PC-3 (cell line): ENCODE measurements around the gene ZNF432.

Experiments
- EZH2 ChIP-seq: fragments of 300-600 bp; sonication (generic); IDR thresholded peaks from one replicate; pipeline ENCODE4 v1.6.1; 2017; ENCODE audit warnings: antibody characterized with exemption, mild to moderate bottlenecking, low read length; ENCODE audit not compliant: unreplicated experiment
- TF ChIP-seq, protein P1 (sequence below): fragments of 300-600 bp; sonication (generic); conservative IDR thresholded peaks from 2 replicates; pipeline ENCODE4 v1.5.1; 2017; ENCODE audit warnings: antibody characterized with exemption, low read depth, mild to moderate bottlenecking, low read length

DNA sequence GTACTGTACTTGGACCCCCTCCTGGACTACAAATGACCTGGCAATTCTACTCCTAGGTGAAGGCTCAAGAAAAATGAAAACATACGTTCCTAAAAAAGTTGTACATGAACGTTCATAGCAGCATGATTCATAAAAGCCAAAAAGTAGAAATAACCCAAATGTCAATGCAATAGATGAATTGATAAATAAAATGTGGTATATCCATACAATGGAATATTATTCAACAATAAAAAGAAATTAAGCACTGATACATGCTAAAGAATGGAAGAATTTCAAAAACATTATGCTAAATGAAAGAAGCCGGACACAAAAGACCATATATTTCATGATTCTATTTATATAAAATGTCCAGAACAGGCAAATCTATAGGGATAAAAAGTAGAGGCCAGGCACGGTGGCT is 9.5 kb downstream of the ZNF432 start:
- TF ChIP-seq EZH2: no peak
- TF ChIP-seq, protein P1, sequence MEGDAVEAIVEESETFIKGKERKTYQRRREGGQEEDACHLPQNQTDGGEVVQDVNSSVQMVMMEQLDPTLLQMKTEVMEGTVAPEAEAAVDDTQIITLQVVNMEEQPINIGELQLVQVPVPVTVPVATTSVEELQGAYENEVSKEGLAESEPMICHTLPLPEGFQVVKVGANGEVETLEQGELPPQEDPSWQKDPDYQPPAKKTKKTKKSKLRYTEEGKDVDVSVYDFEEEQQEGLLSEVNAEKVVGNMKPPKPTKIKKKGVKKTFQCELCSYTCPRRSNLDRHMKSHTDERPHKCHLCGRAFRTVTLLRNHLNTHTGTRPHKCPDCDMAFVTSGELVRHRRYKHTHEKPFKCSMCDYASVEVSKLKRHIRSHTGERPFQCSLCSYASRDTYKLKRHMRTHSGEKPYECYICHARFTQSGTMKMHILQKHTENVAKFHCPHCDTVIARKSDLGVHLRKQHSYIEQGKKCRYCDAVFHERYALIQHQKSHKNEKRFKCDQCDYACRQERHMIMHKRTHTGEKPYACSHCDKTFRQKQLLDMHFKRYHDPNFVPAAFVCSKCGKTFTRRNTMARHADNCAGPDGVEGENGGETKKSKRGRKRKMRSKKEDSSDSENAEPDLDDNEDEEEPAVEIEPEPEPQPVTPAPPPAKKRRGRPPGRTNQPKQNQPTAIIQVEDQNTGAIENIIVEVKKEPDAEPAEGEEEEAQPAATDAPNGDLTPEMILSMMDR: no peak
